RWPE2 (cell line): ENCODE data around the gene AKT1.

Experiments
- ATAC-seq: fragments of 200-7000 bp; cut with Tn5 transposase; 3 replicates; pipeline ENCODE4 v1.9.1; 2021; ENCODE audit warnings: low read depth
- DNase-seq: peaks from one replicate; pipeline ENCODE4 v3.0.0-alpha.2; 2020; ENCODE audit warnings: low spot score
- H3K27ac ChIP-seq: fragments of 450-650 bp; 2 replicates; pipeline ENCODE4 v1.5.1; 2017; ENCODE audit warnings: mild to moderate bottlenecking; ENCODE audit not compliant: poor library complexity, severe bottlenecking
- H3K27me3 ChIP-seq: fragments of 250-450 bp; sonication (Bioruptor Pico); 2 replicates; pipeline ENCODE4 v1.5.1; 2021; ENCODE audit warnings: mild to moderate bottlenecking, moderate library complexity; ENCODE audit not compliant: insufficient read depth, poor library complexity, severe bottlenecking
- H3K36me3 ChIP-seq: fragments of 250-450 bp; sonication (Bioruptor Pico); 2 replicates; pipeline ENCODE4 v1.5.1; 2020; ENCODE audit warnings: low read depth, mild to moderate bottlenecking, moderate library complexity
- H3K4me1 ChIP-seq: fragments of 250-450 bp; sonication (Bioruptor Pico); 2 replicates; pipeline ENCODE4 v1.5.1; 2021; ENCODE audit warnings: mild to moderate bottlenecking, moderate library complexity; ENCODE audit not compliant: insufficient read depth, poor library complexity, severe bottlenecking
- H3K4me3 ChIP-seq: fragments of 250-450 bp; sonication (Bioruptor Pico); 2 replicates; pipeline ENCODE4 v1.5.1; 2021; ENCODE audit warnings: mild to moderate bottlenecking, moderate library complexity; ENCODE audit not compliant: severe bottlenecking
- H3K9me3 ChIP-seq: fragments of 250-450 bp; sonication (Bioruptor Pico); 2 replicates; pipeline ENCODE4 v1.5.1; 2021; ENCODE audit warnings: mild to moderate bottlenecking, moderate library complexity; ENCODE audit not compliant: severe bottlenecking
- TF ChIP-seq, protein P1 (sequence below): fragments of 450-650 bp; IDR thresholded peaks from one replicate; pipeline ENCODE4 v1.5.1; 2017; ENCODE audit warnings: mild to moderate bottlenecking, moderate library complexity; ENCODE audit not compliant: poor library complexity, severe bottlenecking

AKT1 gene

DNA sequence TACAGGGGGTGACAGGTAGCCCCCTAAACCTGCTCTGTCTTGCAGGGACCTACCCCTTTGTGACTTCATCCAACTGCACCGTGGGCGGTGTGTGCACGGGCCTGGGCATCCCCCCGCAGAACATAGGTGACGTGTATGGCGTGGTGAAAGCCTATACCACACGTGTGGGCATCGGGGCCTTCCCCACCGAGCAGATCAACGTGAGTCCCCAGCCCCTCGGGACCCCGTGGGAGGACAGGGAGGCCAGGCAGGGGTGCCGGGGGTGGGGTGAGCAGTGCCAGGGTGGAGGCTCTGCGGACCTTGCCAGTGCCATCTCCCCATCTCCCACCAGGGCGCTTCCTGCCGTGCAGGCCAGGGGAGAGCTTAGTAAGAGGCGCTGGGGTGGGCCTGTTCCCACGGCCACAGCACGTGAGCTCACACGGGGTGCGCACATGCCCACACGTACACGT, 53.7 kb downstream of the AKT1 start:
- ATAC-seq (no peak), DNase-seq (no peak)
- TF ChIP-seq, protein P1, sequence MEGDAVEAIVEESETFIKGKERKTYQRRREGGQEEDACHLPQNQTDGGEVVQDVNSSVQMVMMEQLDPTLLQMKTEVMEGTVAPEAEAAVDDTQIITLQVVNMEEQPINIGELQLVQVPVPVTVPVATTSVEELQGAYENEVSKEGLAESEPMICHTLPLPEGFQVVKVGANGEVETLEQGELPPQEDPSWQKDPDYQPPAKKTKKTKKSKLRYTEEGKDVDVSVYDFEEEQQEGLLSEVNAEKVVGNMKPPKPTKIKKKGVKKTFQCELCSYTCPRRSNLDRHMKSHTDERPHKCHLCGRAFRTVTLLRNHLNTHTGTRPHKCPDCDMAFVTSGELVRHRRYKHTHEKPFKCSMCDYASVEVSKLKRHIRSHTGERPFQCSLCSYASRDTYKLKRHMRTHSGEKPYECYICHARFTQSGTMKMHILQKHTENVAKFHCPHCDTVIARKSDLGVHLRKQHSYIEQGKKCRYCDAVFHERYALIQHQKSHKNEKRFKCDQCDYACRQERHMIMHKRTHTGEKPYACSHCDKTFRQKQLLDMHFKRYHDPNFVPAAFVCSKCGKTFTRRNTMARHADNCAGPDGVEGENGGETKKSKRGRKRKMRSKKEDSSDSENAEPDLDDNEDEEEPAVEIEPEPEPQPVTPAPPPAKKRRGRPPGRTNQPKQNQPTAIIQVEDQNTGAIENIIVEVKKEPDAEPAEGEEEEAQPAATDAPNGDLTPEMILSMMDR, result no peak
- Histone ChIP-seq H3K27me3 (no peaks in the 10 kb centered on the region), H3K9me3 (no peaks in the 10 kb centered on the region), H3K4me1 (peaks cover 5% of the 10 kb centered on the region), H3K27ac (no peak overlapping the region), H3K4me3 (no peak overlapping the region), H3K36me3 (peaks cover 23% of the 10 kb centered on the region)

DNA sequence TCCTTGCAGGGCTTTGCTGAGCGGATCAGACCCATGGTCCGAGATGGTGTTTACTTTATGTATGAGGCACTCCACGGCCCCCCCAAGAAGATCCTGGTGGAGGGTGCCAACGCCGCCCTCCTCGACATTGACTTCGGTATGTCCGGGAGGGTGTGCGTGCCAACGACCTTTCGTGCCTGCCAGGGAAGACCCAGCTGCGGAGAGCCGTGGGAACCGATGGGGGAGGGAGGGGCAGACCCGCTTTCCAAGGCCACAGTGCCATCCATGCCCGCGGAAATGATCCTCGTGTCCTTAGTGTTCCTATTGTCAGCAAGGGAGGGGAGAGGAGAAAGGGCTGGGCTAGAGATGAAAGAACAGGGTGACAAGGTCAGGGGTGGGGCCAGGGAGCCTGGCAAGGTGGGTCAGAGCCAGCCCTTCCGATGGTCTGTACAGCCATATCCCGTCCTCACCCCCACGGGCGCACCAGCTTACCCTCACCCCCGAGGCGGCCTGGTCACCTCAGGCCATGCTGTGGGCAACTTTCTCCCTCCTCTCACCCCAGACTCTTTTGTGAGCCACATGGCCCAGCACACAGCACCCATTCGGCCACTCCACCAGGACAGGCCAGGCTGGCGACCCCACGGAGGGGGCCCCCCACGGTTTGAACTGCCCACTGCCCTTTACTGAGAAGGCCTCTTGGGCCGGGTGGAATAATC, 54.3 kb downstream of the AKT1 start:
- Histone ChIP-seq H3K27me3 (no peaks in the 10 kb centered on the region), H3K36me3 (peaks cover 23% of the 10 kb centered on the region), H3K27ac (no peak overlapping the region), H3K4me3 (no peak overlapping the region), H3K9me3 (no peaks in the 10 kb centered on the region), H3K4me1 (peaks cover 4% of the 10 kb centered on the region)
- DNase-seq (no peak), ATAC-seq (no peak)
- TF ChIP-seq, protein P1, result no peak

DNA sequence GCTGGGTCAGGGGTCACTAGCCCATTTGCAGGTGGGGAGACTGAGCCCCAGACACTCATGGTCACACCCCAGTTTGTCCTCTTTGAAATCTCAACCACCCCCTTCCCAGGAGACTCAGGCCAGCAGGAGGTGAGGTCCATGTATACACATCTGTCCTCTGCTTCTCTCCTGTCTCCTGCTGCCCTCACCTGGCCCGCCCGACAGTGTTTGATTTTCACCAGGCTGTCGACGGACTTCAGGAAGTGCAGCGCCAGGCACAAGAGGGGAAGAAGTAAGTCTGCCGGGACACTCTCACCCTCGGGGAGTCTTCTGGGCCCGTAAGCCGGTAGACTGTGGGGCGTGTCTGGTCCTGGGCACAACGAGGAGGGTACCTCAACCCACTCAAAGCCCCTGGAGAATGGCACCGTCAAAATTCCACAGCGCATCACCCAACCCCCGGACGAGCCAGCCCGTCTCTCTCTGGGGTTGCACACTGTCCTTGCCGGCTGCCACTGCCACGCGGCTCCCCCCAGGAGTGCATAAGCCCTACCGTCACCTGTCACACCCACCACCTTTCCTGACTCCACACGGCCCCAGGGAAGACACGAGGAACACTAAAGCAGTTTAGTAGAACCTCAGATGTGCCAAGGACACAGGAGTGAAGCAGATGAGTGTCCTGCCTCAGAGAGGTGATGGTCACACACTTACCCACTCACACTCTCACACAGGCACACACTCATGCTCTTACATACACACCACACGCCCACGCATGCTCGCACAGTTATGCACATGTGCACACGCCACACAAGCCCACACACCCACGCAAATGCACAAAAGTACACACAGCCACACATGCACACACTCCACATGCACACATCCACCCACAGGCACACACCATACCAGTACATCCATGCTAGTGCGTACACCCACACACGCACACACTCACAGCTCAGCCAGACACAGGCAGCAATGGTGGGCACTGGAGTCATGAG, 55.7 kb downstream of the AKT1 start:
- no peak for DNase-seq
- Histone ChIP-seq H3K4me1 (peaks cover 14% of the 10 kb centered on the region), H3K27ac (no peak overlapping the region), H3K27me3 (no peaks in the 10 kb centered on the region), H3K4me3 (no peak overlapping the region), H3K36me3 (peaks cover 23% of the 10 kb centered on the region), H3K9me3 (no peaks in the 10 kb centered on the region)
- no peak for ATAC-seq
- TF ChIP-seq, protein P1, result no peak

DNA sequence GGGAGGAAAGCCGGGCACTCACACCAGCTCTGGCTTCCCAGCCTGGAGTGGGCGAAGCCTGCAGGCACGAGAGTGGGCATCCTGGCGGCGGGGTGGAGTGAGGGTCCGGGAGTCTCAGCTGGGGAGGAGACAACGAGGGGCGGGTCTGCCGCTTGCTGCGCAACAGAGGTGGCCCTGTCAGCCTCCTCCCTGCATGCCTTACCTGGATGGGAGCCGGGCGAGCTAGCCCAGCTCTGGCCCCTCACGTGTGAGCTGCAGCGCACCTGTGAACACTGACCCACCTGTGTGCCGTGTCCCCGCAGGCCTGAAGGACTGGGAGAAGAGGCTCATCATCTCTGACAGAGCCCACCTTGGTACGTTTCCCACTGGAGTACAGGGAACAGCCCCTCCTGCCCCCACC, 56.5 kb downstream of the AKT1 start:
- Histone ChIP-seq H3K27me3 (no peaks in the 10 kb centered on the region), H3K4me1 (peaks cover 18% of the 10 kb centered on the region), H3K9me3 (no peaks in the 10 kb centered on the region), H3K36me3 (peaks cover 20% of the 10 kb centered on the region), H3K4me3 (no peak overlapping the region), H3K27ac (no peak overlapping the region)
- no peak for DNase-seq
- TF ChIP-seq, protein P1, result no peak
- no peak for ATAC-seq
